Measurements from ENCODE around the gene CCDC40.

The CCDC40 gene

GRCh38 chr17:80050706-80051105, 14.3 kb downstream of the CCDC40 start:
- no peak overlapping the region for H3K4me3 ChIP-seq (ENCODE audit: low read depth, low read length)
- H3K36me3 ChIP-seq (ENCODE audit: control insufficient read depth, insufficient read depth, low read length): no peaks in the 10 kb centered on the region
- H3K27me3 ChIP-seq (ENCODE audit: control insufficient read depth, insufficient read depth, low read length): no peaks in the 10 kb centered on the region
- H3K9me3 ChIP-seq (ENCODE audit: control insufficient read depth, low read length): no peaks in the 10 kb centered on the region
- H3K27ac ChIP-seq: no peak overlapping the region
- no peaks in the 10 kb centered on the region for H3K4me1 ChIP-seq
- TF ChIP-seq, protein P1, sequence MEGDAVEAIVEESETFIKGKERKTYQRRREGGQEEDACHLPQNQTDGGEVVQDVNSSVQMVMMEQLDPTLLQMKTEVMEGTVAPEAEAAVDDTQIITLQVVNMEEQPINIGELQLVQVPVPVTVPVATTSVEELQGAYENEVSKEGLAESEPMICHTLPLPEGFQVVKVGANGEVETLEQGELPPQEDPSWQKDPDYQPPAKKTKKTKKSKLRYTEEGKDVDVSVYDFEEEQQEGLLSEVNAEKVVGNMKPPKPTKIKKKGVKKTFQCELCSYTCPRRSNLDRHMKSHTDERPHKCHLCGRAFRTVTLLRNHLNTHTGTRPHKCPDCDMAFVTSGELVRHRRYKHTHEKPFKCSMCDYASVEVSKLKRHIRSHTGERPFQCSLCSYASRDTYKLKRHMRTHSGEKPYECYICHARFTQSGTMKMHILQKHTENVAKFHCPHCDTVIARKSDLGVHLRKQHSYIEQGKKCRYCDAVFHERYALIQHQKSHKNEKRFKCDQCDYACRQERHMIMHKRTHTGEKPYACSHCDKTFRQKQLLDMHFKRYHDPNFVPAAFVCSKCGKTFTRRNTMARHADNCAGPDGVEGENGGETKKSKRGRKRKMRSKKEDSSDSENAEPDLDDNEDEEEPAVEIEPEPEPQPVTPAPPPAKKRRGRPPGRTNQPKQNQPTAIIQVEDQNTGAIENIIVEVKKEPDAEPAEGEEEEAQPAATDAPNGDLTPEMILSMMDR (IDR thresholded peaks at IDR 0.05): no peak
- H2AFZ ChIP-seq: no peak overlapping the region
- H3K9ac ChIP-seq: no peak overlapping the region
- no peak overlapping the region for H3K4me2 ChIP-seq (ENCODE audit: low read length)
- H3K79me2 ChIP-seq: no peaks in the 10 kb centered on the region

DNA sequence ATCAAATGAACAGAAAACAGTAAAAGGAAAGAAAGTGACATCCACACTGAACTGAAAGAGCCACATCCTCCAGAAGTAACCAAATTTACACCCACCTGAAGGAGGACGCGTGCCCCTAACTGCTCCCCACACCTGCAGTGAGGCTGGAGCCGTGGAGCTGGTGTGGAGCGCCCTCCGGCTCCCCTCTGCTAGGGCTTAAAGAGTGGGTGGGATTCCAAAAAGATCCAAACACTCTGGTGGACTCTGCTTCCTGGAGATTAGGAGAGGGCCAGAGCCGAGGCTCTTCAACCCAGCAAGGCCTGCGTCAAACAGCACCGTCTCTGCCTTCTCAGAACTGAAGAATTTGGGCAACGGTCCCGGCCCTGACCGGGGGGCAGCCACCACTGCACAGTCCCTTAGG, 15.2 kb downstream of the CCDC40 start:
- no peaks in the 10 kb centered on the region for H3K79me2 ChIP-seq
- no peaks in the 10 kb centered on the region for H3K27me3 ChIP-seq (ENCODE audit: control insufficient read depth, insufficient read depth, low read length)
- H3K9me3 ChIP-seq (ENCODE audit: control insufficient read depth, low read length): no peaks in the 10 kb centered on the region
- H3K4me2 ChIP-seq (ENCODE audit: low read length): no peak overlapping the region
- no peaks in the 10 kb centered on the region for H3K4me1 ChIP-seq
- H3K9ac ChIP-seq: no peak overlapping the region
- H2AFZ ChIP-seq: no peak overlapping the region
- TF ChIP-seq, protein P1 (IDR thresholded peaks at IDR 0.05): no peak
- no peak overlapping the region for H3K4me3 ChIP-seq (ENCODE audit: low read depth, low read length)
- no peak overlapping the region for H3K27ac ChIP-seq
- no peaks in the 10 kb centered on the region for H3K36me3 ChIP-seq (ENCODE audit: control insufficient read depth, insufficient read depth, low read length)

GRCh38 chr17:80053102-80053501, 16.7 kb downstream of the CCDC40 start:
- Histone ChIP-seq H3K27ac (no peak overlapping the region), H3K79me2 (no peaks in the 10 kb centered on the region), H3K9ac (no peak overlapping the region), H3K4me3 (ENCODE audit: low read depth, low read length) (no peak overlapping the region), H3K36me3 (ENCODE audit: control insufficient read depth, insufficient read depth, low read length) (no peaks in the 10 kb centered on the region), H3K9me3 (ENCODE audit: control insufficient read depth, low read length) (no peaks in the 10 kb centered on the region), H3K4me2 (ENCODE audit: low read length) (no peak overlapping the region), H3K4me1 (no peaks in the 10 kb centered on the region), H2AFZ (no peak overlapping the region), H3K27me3 (ENCODE audit: control insufficient read depth, insufficient read depth, low read length) (no peaks in the 10 kb centered on the region)
- TF ChIP-seq, protein P1 (IDR thresholded peaks at IDR 0.05): no peak

DNA sequence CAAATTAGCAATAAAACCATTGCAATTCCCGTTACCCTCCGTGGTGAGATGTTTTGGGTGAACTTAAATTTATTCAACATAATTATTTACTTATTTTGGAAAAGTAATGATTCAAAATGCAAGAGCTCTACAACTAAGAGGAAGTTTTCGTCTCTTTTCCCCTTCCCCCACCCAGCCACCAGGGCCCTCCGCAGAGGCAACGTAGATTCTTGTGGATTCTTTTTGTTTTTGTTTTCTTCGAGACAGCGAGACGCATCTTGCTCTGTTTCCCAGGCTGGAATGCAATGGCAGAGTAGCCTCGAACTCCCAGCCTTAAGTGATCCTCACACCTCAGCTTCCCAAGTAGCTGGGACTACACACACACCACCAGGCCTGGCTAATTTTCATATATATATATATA, 19.2 kb downstream of the CCDC40 start:
- no peaks in the 10 kb centered on the region for H3K4me1 ChIP-seq
- H3K9me3 ChIP-seq (ENCODE audit: control insufficient read depth, low read length): no peaks in the 10 kb centered on the region
- TF ChIP-seq, protein P1 (IDR thresholded peaks at IDR 0.05): no peak
- H3K36me3 ChIP-seq (ENCODE audit: control insufficient read depth, insufficient read depth, low read length): no peaks in the 10 kb centered on the region
- no peaks in the 10 kb centered on the region for H3K79me2 ChIP-seq
- H2AFZ ChIP-seq: no peak overlapping the region
- no peak overlapping the region for H3K4me2 ChIP-seq (ENCODE audit: low read length)
- H3K27ac ChIP-seq: no peak overlapping the region
- no peaks in the 10 kb centered on the region for H3K27me3 ChIP-seq (ENCODE audit: control insufficient read depth, insufficient read depth, low read length)
- no peak overlapping the region for H3K4me3 ChIP-seq (ENCODE audit: low read depth, low read length)
- no peak overlapping the region for H3K9ac ChIP-seq

DNA sequence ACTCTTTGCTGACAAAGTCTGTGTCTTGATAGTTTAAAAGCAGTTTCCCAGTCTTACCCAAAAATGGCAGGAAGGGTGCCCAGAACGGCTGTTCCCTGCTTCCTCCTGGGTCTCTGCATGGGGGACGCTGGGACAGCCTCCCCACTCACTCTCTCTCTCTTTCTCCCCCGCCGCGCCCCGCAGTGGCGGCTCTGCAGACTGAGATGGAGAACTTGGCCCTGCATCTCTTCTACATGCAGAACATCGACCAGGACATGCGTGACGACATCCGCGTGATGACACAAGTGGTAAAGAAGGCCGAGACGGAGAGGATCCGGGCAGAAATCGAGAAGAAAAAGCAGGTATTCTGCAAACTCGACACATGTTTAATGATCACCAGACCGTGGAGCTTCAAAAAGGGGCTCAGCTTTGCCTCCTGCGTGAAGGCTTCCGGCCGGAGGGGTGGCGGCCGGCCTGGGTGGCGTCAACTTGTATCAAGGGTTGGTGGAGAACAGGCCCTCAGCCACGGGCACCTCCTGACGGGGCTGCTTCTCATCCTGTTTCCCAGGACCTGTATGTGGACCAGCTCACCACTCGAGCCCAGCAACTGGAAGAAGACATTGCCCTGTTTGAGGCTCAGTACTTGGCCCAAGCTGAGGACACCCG, 22.0 kb downstream of the CCDC40 start:
- no peak overlapping the region for H3K9ac ChIP-seq
- no peak overlapping the region for H3K27ac ChIP-seq
- TF ChIP-seq, protein P1 (IDR thresholded peaks at IDR 0.05): no peak

More for the DNA sequence above, 22.0 kb downstream of the CCDC40 start:
- H3K36me3 ChIP-seq (ENCODE audit: control insufficient read depth, insufficient read depth, low read length): no peaks in the 10 kb centered on the region
- H3K4me1 ChIP-seq: no peaks in the 10 kb centered on the region
- no peak overlapping the region for H3K4me2 ChIP-seq (ENCODE audit: low read length)
- no peaks in the 10 kb centered on the region for H3K79me2 ChIP-seq
- no peak overlapping the region for H3K4me3 ChIP-seq (ENCODE audit: low read depth, low read length)
- no peak overlapping the region for H2AFZ ChIP-seq
- no peaks in the 10 kb centered on the region for H3K9me3 ChIP-seq (ENCODE audit: control insufficient read depth, low read length)
- no peaks in the 10 kb centered on the region for H3K27me3 ChIP-seq (ENCODE audit: control insufficient read depth, insufficient read depth, low read length)
